Panc1 (cell line): Measurements from ENCODE around the gene IL1F10.

Experiments
- POLR2AphosphoS5 ChIP-seq: IDR thresholded peaks from 2 replicates; pipeline ENCODE4 v1.6.1; 2012; ENCODE audit warnings: mild to moderate bottlenecking, low read depth, low read length, moderate library complexity
- SIN3A ChIP-seq: IDR thresholded peaks from 2 replicates; pipeline ENCODE4 v1.6.1; 2012; ENCODE audit warnings: low read depth, mild to moderate bottlenecking, low read length, moderate library complexity, borderline replicate concordance; ENCODE audit not compliant: insufficient read depth
- TCF7L2 ChIP-seq: IDR thresholded peaks from 2 replicates; pipeline ENCODE4 v1.6.1; 2011; ENCODE audit warnings: mild to moderate bottlenecking, low read depth, low read length, inconsistent platforms
- TF ChIP-seq, protein P1 (sequence below): fragments of 450-650 bp; IDR thresholded peaks from 2 replicates; pipeline ENCODE4 v1.5.1; 2017; ENCODE audit warnings: mild to moderate bottlenecking
- TF ChIP-seq, protein P2 (sequence below), 2 experiments: IDR thresholded peaks; 2 replicates each; pipeline ENCODE4 v1.6.1; 2011 to 2012; ENCODE audit warnings: low read depth in 2 of 2, control low read depth in 1 of 2, low read length in 1 of 2, mild to moderate bottlenecking in 1 of 2, moderate library complexity in 1 of 2; ENCODE audit not compliant: insufficient read depth in 1 of 2

DNA sequence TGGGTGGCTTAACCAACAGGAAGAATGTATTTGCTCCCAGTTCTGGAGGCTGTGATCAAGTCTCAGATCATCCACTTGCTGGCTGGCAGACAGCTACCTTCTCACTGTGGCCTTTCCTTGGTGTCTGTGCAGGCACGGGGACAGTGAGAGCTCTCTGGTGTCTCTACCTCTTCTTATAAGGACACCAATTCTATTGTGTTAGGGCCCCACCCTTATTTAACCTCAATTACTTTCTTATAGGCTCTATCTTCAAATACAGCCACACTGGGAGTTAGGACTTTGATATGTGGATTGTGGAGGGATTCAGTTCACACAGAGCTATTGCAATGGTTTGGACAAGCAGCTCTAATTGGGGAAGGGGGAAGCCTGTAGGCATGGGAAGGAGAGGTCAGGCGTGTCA, 34.4 kb downstream of the IL1F10 start:
- TF ChIP-seq, protein P1, sequence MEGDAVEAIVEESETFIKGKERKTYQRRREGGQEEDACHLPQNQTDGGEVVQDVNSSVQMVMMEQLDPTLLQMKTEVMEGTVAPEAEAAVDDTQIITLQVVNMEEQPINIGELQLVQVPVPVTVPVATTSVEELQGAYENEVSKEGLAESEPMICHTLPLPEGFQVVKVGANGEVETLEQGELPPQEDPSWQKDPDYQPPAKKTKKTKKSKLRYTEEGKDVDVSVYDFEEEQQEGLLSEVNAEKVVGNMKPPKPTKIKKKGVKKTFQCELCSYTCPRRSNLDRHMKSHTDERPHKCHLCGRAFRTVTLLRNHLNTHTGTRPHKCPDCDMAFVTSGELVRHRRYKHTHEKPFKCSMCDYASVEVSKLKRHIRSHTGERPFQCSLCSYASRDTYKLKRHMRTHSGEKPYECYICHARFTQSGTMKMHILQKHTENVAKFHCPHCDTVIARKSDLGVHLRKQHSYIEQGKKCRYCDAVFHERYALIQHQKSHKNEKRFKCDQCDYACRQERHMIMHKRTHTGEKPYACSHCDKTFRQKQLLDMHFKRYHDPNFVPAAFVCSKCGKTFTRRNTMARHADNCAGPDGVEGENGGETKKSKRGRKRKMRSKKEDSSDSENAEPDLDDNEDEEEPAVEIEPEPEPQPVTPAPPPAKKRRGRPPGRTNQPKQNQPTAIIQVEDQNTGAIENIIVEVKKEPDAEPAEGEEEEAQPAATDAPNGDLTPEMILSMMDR = no peak
- TF ChIP-seq, protein P2, sequence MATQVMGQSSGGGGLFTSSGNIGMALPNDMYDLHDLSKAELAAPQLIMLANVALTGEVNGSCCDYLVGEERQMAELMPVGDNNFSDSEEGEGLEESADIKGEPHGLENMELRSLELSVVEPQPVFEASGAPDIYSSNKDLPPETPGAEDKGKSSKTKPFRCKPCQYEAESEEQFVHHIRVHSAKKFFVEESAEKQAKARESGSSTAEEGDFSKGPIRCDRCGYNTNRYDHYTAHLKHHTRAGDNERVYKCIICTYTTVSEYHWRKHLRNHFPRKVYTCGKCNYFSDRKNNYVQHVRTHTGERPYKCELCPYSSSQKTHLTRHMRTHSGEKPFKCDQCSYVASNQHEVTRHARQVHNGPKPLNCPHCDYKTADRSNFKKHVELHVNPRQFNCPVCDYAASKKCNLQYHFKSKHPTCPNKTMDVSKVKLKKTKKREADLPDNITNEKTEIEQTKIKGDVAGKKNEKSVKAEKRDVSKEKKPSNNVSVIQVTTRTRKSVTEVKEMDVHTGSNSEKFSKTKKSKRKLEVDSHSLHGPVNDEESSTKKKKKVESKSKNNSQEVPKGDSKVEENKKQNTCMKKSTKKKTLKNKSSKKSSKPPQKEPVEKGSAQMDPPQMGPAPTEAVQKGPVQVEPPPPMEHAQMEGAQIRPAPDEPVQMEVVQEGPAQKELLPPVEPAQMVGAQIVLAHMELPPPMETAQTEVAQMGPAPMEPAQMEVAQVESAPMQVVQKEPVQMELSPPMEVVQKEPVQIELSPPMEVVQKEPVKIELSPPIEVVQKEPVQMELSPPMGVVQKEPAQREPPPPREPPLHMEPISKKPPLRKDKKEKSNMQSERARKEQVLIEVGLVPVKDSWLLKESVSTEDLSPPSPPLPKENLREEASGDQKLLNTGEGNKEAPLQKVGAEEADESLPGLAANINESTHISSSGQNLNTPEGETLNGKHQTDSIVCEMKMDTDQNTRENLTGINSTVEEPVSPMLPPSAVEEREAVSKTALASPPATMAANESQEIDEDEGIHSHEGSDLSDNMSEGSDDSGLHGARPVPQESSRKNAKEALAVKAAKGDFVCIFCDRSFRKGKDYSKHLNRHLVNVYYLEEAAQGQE (IDR thresholded peaks at IDR 0.05; ENCODE audit: insufficient read depth in 1 of 2, low read depth in 2 of 2, low read length in 1 of 2) = no peak
- TF ChIP-seq POLR2AphosphoS5 = no peak
- TF ChIP-seq SIN3A = no peak
- no peak for TF ChIP-seq TCF7L2
